ENCODE data around the gene TNFRSF11A.

Gene TNFRSF11A

GRCh38 chr18:62420513-62421209 is 95.6 kb downstream of the TNFRSF11A start:
- DNase-seq, result no peak

GRCh38 chr18:62425465-62426190 is 100.5 kb downstream of the TNFRSF11A start:
- DNase-seq, result peak; percentile 86

GRCh38 chr18:62426191-62426488 is 101.0 kb downstream of the TNFRSF11A start:
- DNase-seq, result no peak

- DNase-seq, result no peak
Measured at GRCh38 chr18:62432176-62432575, 107.1 kb downstream of the TNFRSF11A start.

GRCh38 chr18:62434798-62435197 is 109.7 kb downstream of the TNFRSF11A start:
- DNase-seq, result no peak

GRCh38 chr18:62435435-62436031 is 110.4 kb downstream of the TNFRSF11A start:
- DNase-seq, result no peak

- no peak for DNase-seq
Measured at GRCh38 chr18:62436636-62437234, 111.6 kb downstream of the TNFRSF11A start.

GRCh38 chr18:62437235-62438017 is 112.3 kb downstream of the TNFRSF11A start:
- DNase-seq, result no peak

GRCh38 chr18:62438018-62438329 is 112.9 kb downstream of the TNFRSF11A start:
- no peak for DNase-seq

GRCh38 chr18:62438402-62438801 is 113.3 kb downstream of the TNFRSF11A start:
- no peak for DNase-seq

- DNase-seq, result no peak
Measured at GRCh38 chr18:62438866-62439265, 113.8 kb downstream of the TNFRSF11A start.
